NCI-H187 (cell line): Measurements from ENCODE around the gene AGBL2.
A peak's percentile ranks its signal among the peaks of the same experiment; 100 is the strongest.
"Not testable (repeated sequence)": the region's sequence is repeated elsewhere in the genome, so short reads cannot be mapped to it uniquely, and the experiment has no call there.

Experiments used
- DNase-seq, 2 experiments: peaks; one replicate each; lab custom pipeline; 2025; lab: John Stamatoyannopoulos, UW

Gene AGBL2

GRCh38 chr11:47689480-47689879, 25.7 kb downstream of the AGBL2 start:
- DNase-seq: no peak

- no peak for DNase-seq
These were observed 26.2 kb downstream of the AGBL2 start for GRCh38 chr11:47688991-47689390.

- DNase-seq: no peak
These were observed 27.1 kb downstream of the AGBL2 start for GRCh38 chr11:47688111-47688510.

GRCh38 chr11:47686704-47687103, 28.5 kb downstream of the AGBL2 start:
- not testable (repeated sequence) for DNase-seq

GRCh38 chr11:47686151-47686550, 29.0 kb downstream of the AGBL2 start:
- DNase-seq: no peak

GRCh38 chr11:47675851-47676250, 39.3 kb downstream of the AGBL2 start:
- DNase-seq: no peak

GRCh38 chr11:47672283-47672730, 42.9 kb downstream of the AGBL2 start:
- DNase-seq: no peak

GRCh38 chr11:47669856-47670255, 45.3 kb downstream of the AGBL2 start:
- no peak for DNase-seq

GRCh38 chr11:47668665-47669064, 46.5 kb downstream of the AGBL2 start:
- no peak for DNase-seq

- no peak for DNase-seq
These were observed 47.6 kb downstream of the AGBL2 start for GRCh38 chr11:47667555-47667954.

DNA sequence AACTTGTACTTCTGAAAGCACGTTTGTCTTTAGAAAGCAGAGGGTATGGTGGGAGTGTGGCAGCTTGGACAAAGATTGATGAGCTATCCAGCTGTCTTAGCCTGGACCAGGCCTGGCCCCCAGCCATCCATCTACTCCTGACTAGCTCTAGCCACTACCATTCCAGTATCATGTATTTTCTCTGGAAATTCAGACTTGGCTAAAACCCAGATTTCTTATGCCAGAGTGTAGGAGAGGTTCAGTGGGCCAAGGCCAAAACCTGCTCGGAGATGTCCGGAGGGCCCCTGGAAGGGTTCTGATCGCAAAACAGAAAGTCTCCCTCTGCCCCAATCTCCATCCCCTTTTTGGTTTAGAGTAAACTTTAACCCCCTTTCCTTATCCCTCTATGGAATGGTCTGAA, 48.0 kb downstream of the AGBL2 start:
- DNase-seq: no peak

GRCh38 chr11:47664936-47665335, 50.2 kb downstream of the AGBL2 start:
- not testable (repeated sequence) for DNase-seq

DNA sequence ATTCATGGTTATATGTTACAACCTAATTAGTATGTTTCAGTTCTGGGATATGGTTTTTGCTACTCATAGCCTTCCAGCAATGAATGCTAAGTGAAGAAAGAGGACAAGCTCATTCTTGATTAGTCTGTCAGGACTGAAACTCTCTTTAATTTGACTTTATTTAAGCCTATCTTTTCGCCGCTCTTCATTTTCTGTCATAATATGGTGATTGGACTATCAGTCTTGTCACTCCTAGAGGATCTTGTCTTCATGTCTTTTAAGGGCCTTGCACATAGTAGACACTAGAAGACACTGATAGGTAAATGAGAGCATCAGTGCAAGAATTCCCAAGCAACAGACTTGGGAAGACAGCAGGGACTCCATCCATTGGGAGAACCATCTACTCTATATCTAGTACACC, 53.9 kb downstream of the AGBL2 start:
- DNase-seq: no peak

- DNase-seq: no peak
These were observed 55.9 kb downstream of the AGBL2 start for GRCh38 chr11:47659276-47659675.

DNA sequence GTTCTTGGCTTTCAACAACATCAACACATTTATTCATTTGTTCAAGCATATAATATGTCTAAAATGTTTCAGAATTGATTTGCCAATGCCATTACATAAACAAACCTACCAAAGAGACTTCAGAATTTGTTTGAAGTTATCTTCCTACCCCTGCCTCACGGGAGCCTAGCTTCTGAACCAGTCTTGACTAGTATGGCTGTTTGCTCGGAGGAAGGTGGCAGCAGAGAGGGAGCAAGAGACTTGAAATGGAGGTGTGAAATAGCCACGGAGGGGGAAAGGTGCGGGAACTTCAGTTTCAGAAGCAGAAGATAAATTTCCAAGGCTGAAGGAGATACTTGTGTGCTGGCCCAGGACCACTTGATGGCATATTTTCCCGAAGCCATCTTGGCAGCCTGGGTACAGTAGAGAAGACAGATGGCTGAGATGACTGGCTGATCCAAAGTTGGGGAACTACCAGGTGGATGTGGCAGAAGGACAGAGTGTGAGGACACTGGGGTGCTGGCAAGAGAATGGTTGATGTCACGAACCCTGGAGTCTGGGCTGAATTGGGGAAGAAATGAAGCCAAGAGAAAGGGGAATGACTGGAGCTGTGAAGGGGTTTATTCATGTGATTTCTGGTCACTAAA, 58.8 kb downstream of the AGBL2 start:
- DNase-seq: no peak

- no peak for DNase-seq
These were observed 63.2 kb downstream of the AGBL2 start for GRCh38 chr11:47651818-47652469.

GRCh38 chr11:47649276-47649675, 65.9 kb downstream of the AGBL2 start:
- no peak for DNase-seq

- DNase-seq: no peak
These were observed 69.2 kb downstream of the AGBL2 start for GRCh38 chr11:47646019-47646418.

DNA sequence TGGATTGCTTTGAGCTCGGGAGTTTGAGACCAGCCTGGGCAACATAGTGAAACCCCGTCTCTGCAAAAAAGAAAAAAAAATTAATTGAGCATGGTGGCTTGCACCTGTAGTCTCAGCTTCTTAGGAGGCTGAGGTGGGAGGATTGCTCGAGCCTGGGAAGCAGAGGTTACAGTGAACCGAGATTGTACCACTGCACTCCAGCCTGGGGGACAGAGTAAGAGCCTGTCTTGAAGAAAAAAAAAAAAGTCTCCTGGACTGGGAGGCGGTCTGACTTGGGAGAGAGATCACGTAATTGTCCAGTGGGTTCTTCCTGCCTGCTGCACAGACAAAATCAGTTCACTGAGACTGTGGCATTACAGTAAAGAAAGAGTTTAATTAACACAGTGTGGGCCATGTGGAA, 69.7 kb downstream of the AGBL2 start:
- no peak for DNase-seq

DNA sequence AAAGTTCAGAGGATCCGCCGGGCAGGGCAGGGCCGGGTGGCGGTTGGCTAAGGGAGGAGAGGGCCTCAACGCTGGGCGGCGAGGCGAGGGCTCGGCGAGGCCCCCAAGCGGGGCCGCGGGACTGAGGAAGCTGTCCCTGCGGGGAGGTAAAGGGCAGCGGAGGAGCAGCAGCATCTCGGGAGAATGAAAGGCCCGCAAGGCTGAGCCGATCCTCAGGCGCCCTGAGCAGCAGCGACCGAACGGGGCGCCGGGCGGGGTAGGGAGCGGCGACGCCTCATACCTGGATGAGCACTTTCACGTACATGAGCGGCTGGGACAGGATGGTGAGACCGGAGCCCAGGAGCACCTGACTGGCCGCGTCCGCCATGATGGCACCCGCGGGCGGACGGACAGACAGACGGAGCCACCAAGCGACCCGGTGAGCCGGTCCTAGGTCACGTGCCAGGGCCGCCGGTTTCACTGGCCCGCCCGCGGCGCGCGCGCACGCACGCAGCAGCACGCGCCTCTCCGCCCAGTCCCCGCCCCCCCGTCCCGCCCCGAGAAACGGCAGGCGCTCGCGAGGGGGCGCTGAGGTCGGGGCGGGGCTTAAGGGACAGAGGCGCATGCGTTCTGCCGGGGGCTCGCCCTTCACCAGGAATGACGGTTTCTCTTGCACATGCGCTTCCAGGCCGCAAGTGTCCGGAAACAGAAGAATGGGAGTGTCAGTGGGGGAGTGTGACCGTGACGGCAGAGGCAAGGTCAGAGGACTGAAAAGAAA, 72.9 kb downstream of the AGBL2 start, which contains the start of gene MTCH2:
MTCH2 (minus strand) TSS at position 461 of the 757 bp plus-strand sequence; CDS start at position 367, 94 bp downstream.
- peak; percentile 95 to 98 for DNase-seq

DNA sequence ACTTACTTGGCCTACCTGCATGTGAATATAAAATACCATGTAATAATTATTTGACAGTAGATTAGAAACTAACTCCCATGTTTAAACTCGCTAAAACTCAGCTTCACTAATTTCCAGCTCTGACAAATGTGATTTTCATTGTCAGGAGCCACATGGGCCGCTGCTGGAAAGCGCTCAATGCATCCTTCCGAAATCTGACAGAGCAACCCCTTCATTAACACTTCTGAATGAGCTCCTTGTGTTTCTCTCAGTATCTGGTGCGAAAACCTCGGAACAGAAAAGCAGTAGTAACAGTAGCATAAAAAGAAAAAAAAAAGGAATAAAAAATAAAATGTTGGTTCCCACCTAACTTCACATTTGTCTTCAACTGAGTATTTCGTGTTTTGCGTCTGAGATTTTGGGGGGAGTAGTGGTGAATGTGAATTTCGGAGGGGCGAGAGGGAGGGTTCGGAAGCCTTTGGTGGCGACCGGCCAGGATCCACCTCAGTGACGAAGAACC, 73.5 kb downstream of the AGBL2 start:
- DNase-seq: no peak

DNA sequence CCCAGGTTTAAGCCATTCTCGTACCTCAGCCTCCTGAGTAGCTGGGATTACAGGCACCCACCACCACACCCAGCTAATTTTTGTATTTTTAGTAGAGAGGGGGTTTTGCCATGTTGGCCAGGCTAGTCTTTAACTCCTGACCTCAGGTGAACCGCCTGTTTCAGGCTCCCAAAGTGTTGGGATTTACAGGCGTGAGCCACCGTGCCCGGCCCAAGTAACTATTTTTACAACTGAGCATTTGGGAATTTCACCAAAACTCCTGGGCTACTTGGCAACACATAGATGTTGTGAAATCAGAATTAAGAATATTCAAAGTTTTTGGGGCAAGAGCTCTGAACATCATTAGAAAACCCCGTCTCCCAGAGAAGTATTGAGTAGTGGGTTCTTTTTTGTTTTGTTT, 74.7 kb downstream of the AGBL2 start:
- not testable (repeated sequence) for DNase-seq

- DNase-seq: not testable (repeated sequence)
These were observed 78.8 kb downstream of the AGBL2 start for GRCh38 chr11:47636331-47636730.
